Effector CD4-positive, alpha-beta T cell (primary cell): ENCODE measurements around the gene HOXB5.

ENCODE experiments used
- DNase-seq: peaks from one replicate; pipeline ENCODE4 v3.0.0-alpha.2; 2020

Gene HOXB5

GRCh38 chr17:48589060-48589830 is 4.3 kb downstream of the HOXB5 start:
- no peak for DNase-seq

GRCh38 chr17:48588528-48588927 is 5.1 kb downstream of the HOXB5 start:
- DNase-seq, result no peak

GRCh38 chr17:48588074-48588415 is 5.5 kb downstream of the HOXB5 start:
- DNase-seq, result no peak

- DNase-seq, result no peak
These were observed 6.1 kb downstream of the HOXB5 start for GRCh38 chr17:48587276-48588073.

- no peak for DNase-seq
These were observed 7.0 kb downstream of the HOXB5 start for GRCh38 chr17:48586355-48587258.

- DNase-seq, result no peak
These were observed 9.3 kb downstream of the HOXB5 start for GRCh38 chr17:48584223-48584741.

GRCh38 chr17:48583708-48584222 is 9.8 kb downstream of the HOXB5 start:
- no peak for DNase-seq

GRCh38 chr17:48582750-48583069 is 10.9 kb downstream of the HOXB5 start:
- DNase-seq, result no peak

- DNase-seq, result no peak
These were observed 13.6 kb downstream of the HOXB5 start for GRCh38 chr17:48579760-48580554.

GRCh38 chr17:48579471-48579759 is 14.2 kb downstream of the HOXB5 start:
- no peak for DNase-seq

- no peak for DNase-seq
These were observed 14.7 kb downstream of the HOXB5 start for GRCh38 chr17:48578616-48579470.

GRCh38 chr17:48577946-48578615 is 15.5 kb downstream of the HOXB5 start, which contains the start of gene HOXB4:
HOXB4 (minus strand) TSS chr17:48578350; CDS start chr17:48578319, 31 bp downstream.
- peak; percentile 71 for DNase-seq

GRCh38 chr17:48577330-48577945 is 16.1 kb downstream of the HOXB5 start:
- no peak for DNase-seq

GRCh38 chr17:48576479-48577309 is 16.9 kb downstream of the HOXB5 start:
- no peak for DNase-seq

- DNase-seq, result no peak
These were observed 17.7 kb downstream of the HOXB5 start for GRCh38 chr17:48575673-48576478.

GRCh38 chr17:48575066-48575582 is 18.5 kb downstream of the HOXB5 start:
- DNase-seq, result no peak

GRCh38 chr17:48574505-48575065 is 19.0 kb downstream of the HOXB5 start:
- DNase-seq, result no peak
